AG20443 (cell line): ENCODE data around the gene PHKA1.
"Not testable (repeated sequence)": the region's sequence is repeated elsewhere in the genome, so short reads cannot be mapped to it uniquely, and the experiment has no call there.

Experiments
- DNase-seq: peaks from one replicate; pipeline ENCODE4 v3.0.0; 2012; ENCODE audit warnings: low spot score, mixed read lengths

Gene PHKA1

GRCh38 chrX:72713599-72714477, at the start of gene PHKA1:
PHKA1 (minus strand) TSS chrX:72714306; CDS start chrX:72713880, 426 bp downstream.
- peak; percentile 28 for DNase-seq

- DNase-seq, result not testable (repeated sequence)
Observed at GRCh38 chrX:72760454-72760853, 46.3 kb upstream of the PHKA1 start.

- DNase-seq, result not testable (repeated sequence)
Observed at GRCh38 chrX:72748545-72748944, 34.4 kb upstream of the PHKA1 start.

- DNase-seq, result not testable (repeated sequence)
Observed at GRCh38 chrX:72745546-72745945, 31.4 kb upstream of the PHKA1 start.

GRCh38 chrX:72735561-72735960, 21.5 kb upstream of the PHKA1 start:
- DNase-seq, result no peak

- DNase-seq, result not testable (repeated sequence)
Observed at GRCh38 chrX:72733636-72734035, 19.5 kb upstream of the PHKA1 start.

GRCh38 chrX:72727846-72728245, 13.7 kb upstream of the PHKA1 start:
- no peak for DNase-seq

GRCh38 chrX:72716766-72717165, 2.7 kb upstream of the PHKA1 start:
- DNase-seq, result no peak

GRCh38 chrX:72715546-72715945, 1.4 kb upstream of the PHKA1 start:
- DNase-seq, result no peak

GRCh38 chrX:72714478-72714916, 391 bp upstream of the PHKA1 start:
- DNase-seq, result peak; percentile 57

- DNase-seq, result no peak
Observed at GRCh38 chrX:72713130-72713529, 976 bp downstream of the PHKA1 start.

- no peak for DNase-seq
Observed at GRCh38 chrX:72712094-72712755, 1.9 kb downstream of the PHKA1 start.

- DNase-seq, result no peak
Observed at GRCh38 chrX:72705814-72706213, 8.3 kb downstream of the PHKA1 start.

GRCh38 chrX:72705111-72705510, 9.0 kb downstream of the PHKA1 start:
- DNase-seq, result no peak

GRCh38 chrX:72694170-72694569, 19.9 kb downstream of the PHKA1 start:
- no peak for DNase-seq

- no peak for DNase-seq
Observed at GRCh38 chrX:72693477-72693876, 20.6 kb downstream of the PHKA1 start.

GRCh38 chrX:72687396-72687795, 26.7 kb downstream of the PHKA1 start:
- no peak for DNase-seq

GRCh38 chrX:72685810-72686456, 28.2 kb downstream of the PHKA1 start:
- peak; percentile 8 for DNase-seq

GRCh38 chrX:72685018-72685417, 29.1 kb downstream of the PHKA1 start:
- DNase-seq, result no peak

GRCh38 chrX:72683631-72684030, 30.5 kb downstream of the PHKA1 start:
- DNase-seq, result no peak

- DNase-seq, result no peak
Observed at GRCh38 chrX:72676465-72676864, 37.6 kb downstream of the PHKA1 start.

GRCh38 chrX:72673951-72674350, 40.2 kb downstream of the PHKA1 start:
- DNase-seq, result not testable (repeated sequence)

GRCh38 chrX:72669508-72669907, 44.6 kb downstream of the PHKA1 start:
- not testable (repeated sequence) for DNase-seq
